SK-N-SH treated with all-trans-retinoic acid at 6 μM for 48 hours (cell line): Measurements from ENCODE around the gene AMTN.

ENCODE experiments used
- ATAC-seq: fragments of 200-7000 bp; cut with Tn5 transposase; 3 replicates; pipeline ENCODE4 v1.9.1; 2020; ENCODE audit warnings: mild to moderate bottlenecking, moderate library complexity
- ARNTL ChIP-seq: fragments of 450-650 bp; formaldehyde crosslinking; IDR thresholded peaks from 2 replicates; pipeline ENCODE4 v1.5.0; 2020; ENCODE audit warnings: low read depth, mild to moderate bottlenecking, moderate library complexity, borderline replicate concordance
- BACH2 ChIP-seq: fragments of 250-450 bp; sonication (Bioruptor Pico); IDR thresholded peaks from 2 replicates; pipeline ENCODE4 v1.9.0; 2021; ENCODE audit warnings: mild to moderate bottlenecking, borderline replicate concordance
- CREB5 ChIP-seq: fragments of 250-450 bp; sonication (Bioruptor Pico); IDR thresholded peaks from 2 replicates; pipeline ENCODE4 v1.5.1; 2020; ENCODE audit warnings: low read depth, mild to moderate bottlenecking, moderate library complexity
- CSDC2 ChIP-seq: fragments of 250-450 bp; sonication (Bioruptor Pico); IDR thresholded peaks from 2 replicates; pipeline ENCODE4 v1.5.0; 2020; ENCODE audit warnings: mild to moderate bottlenecking, moderate library complexity
- CSRNP3 ChIP-seq: fragments of 250-450 bp; sonication (Bioruptor Pico); IDR thresholded peaks from 2 replicates; pipeline ENCODE4 v1.5.1; 2021; ENCODE audit warnings: mild to moderate bottlenecking, moderate library complexity
- ESRRG ChIP-seq: fragments of 250-450 bp; sonication (Bioruptor Pico); IDR thresholded peaks from 2 replicates; pipeline ENCODE4 v1.6.1; 2021; ENCODE audit warnings: mild to moderate bottlenecking
- GLIS3 ChIP-seq: fragments of 250-450 bp; sonication (Bioruptor Pico); IDR thresholded peaks from 2 replicates; pipeline ENCODE4 v1.5.0; 2020; ENCODE audit warnings: mild to moderate bottlenecking, moderate library complexity
- ISL1 ChIP-seq: fragments of 250-450 bp; sonication (Bioruptor Pico); IDR thresholded peaks from 2 replicates; pipeline ENCODE4 v2.1.2; 2022; ENCODE audit warnings: mild to moderate bottlenecking, moderate library complexity
- OSR1 ChIP-seq: fragments of 250-450 bp; sonication (Bioruptor Pico); IDR thresholded peaks from 2 replicates; pipeline ENCODE4 v1.8.0; 2022; ENCODE audit warnings: moderate library complexity, mild to moderate bottlenecking, inconsistent platforms
- PPARA ChIP-seq: fragments of 250-450 bp; sonication (Bioruptor Pico); IDR thresholded peaks from 2 replicates; pipeline ENCODE4 v1.5.0; 2020; ENCODE audit warnings: mild to moderate bottlenecking, borderline replicate concordance
- RARB ChIP-seq: fragments of 250-450 bp; sonication (Bioruptor Pico); IDR thresholded peaks from 2 replicates; pipeline ENCODE4 v1.8.0; 2021; ENCODE audit warnings: mild to moderate bottlenecking, moderate library complexity
- SNAI2 ChIP-seq: fragments of 250-450 bp; sonication (Bioruptor Pico); IDR thresholded peaks from 2 replicates; pipeline ENCODE4 v1.5.0; 2020; ENCODE audit warnings: mild to moderate bottlenecking, moderate library complexity
- TCF4 ChIP-seq: fragments of 250-450 bp; sonication (Bioruptor Pico); IDR thresholded peaks from 2 replicates; pipeline ENCODE4 v1.8.0; 2021; ENCODE audit warnings: mild to moderate bottlenecking, moderate library complexity, borderline replicate concordance
- TOX ChIP-seq: fragments of 250-450 bp; sonication (Bioruptor Pico); IDR thresholded peaks from 2 replicates; pipeline ENCODE4 v1.8.0; 2021; ENCODE audit warnings: mild to moderate bottlenecking, moderate library complexity, borderline replicate concordance
- ZC3H10 ChIP-seq: fragments of 250-450 bp; sonication (Bioruptor Pico); IDR thresholded peaks from 2 replicates; pipeline ENCODE4 v1.5.1; 2021; ENCODE audit warnings: mild to moderate bottlenecking, moderate library complexity
- ZFP3 ChIP-seq: fragments of 250-450 bp; sonication (Bioruptor Pico); IDR thresholded peaks from 2 replicates; pipeline ENCODE4 v1.5.0; 2020; ENCODE audit warnings: mild to moderate bottlenecking, moderate library complexity
- ZFP30 ChIP-seq: fragments of 450-650 bp; formaldehyde crosslinking; IDR thresholded peaks from 2 replicates; pipeline ENCODE4 v1.5.0; 2022; ENCODE audit warnings: mild to moderate bottlenecking, moderate library complexity
- ZNF565 ChIP-seq: fragments of 450-650 bp; formaldehyde crosslinking; conservative IDR thresholded peaks from 2 replicates; pipeline ENCODE4 v1.5.0; 2020; ENCODE audit warnings: low read depth, mild to moderate bottlenecking, moderate library complexity
- ZNF70 ChIP-seq: fragments of 450-650 bp; formaldehyde crosslinking; IDR thresholded peaks from 2 replicates; pipeline ENCODE4 v1.5.0; 2020; ENCODE audit warnings: mild to moderate bottlenecking, moderate library complexity
- ZNF8 ChIP-seq: fragments of 450-650 bp; formaldehyde crosslinking; IDR thresholded peaks from 2 replicates; pipeline ENCODE4 v1.5.0; 2020; ENCODE audit warnings: mild to moderate bottlenecking, moderate library complexity
- TF ChIP-seq, protein P1 (sequence below): fragments of 250-450 bp; sonication (Bioruptor Pico); IDR thresholded peaks from 2 replicates; pipeline ENCODE4 v1.5.0; 2020; ENCODE audit warnings: mild to moderate bottlenecking, moderate library complexity

AMTN gene

GRCh38 chr4:70518716-70519115 lies 347 bp downstream of the AMTN start:
- TF ChIP-seq ESRRG (CRISPR knock-in tag) (no peak), GLIS3 (CRISPR knock-in tag) (no peak), CREB5 (CRISPR knock-in tag) (no peak), ISL1 (no peak), CSRNP3 (CRISPR knock-in tag) (no peak), SNAI2 (CRISPR knock-in tag) (no peak), ZFP3 (CRISPR knock-in tag) (no peak), PPARA (CRISPR knock-in tag) (no peak), OSR1 (CRISPR knock-in tag) (no peak), ZNF8 (CRISPR knock-in tag) (no peak), ZNF70 (CRISPR knock-in tag) (no peak), ZC3H10 (CRISPR knock-in tag) (no peak), ZNF565 (CRISPR knock-in tag) (no peak), ARNTL (CRISPR knock-in tag) (no peak), TOX (CRISPR knock-in tag) (no peak)
- ATAC-seq = no peak

DNA sequence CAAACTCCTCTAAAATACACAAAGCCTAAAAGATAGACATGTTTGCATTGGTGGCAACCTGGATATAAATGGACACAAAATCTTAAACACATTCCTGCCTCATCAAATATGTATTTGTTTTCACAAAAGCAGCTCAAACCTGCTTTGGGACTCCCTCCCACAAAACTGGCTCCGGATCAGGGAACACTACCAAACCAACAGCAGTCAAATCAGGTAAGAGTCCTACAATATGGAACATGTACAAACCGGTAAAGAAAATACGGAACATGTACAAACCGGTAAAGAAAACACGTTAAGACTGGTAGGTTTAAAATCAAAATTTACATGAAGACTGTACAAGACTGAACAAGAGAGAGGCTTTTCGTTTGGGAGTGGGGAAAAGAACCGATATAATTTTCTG lies 4.3 kb downstream of the AMTN start:
- no peak for ATAC-seq
- TF ChIP-seq OSR1 (CRISPR knock-in tag) (no peak), ZFP30 (no peak), RARB (no peak), TCF4 (CRISPR knock-in tag) (no peak), ISL1 (no peak), ZNF70 (CRISPR knock-in tag) (no peak), ZNF8 (CRISPR knock-in tag) (no peak), ZFP3 (CRISPR knock-in tag) (no peak), PPARA (CRISPR knock-in tag) (no peak), CSRNP3 (CRISPR knock-in tag) (no peak), ARNTL (CRISPR knock-in tag) (no peak), SNAI2 (CRISPR knock-in tag) (no peak)

DNA sequence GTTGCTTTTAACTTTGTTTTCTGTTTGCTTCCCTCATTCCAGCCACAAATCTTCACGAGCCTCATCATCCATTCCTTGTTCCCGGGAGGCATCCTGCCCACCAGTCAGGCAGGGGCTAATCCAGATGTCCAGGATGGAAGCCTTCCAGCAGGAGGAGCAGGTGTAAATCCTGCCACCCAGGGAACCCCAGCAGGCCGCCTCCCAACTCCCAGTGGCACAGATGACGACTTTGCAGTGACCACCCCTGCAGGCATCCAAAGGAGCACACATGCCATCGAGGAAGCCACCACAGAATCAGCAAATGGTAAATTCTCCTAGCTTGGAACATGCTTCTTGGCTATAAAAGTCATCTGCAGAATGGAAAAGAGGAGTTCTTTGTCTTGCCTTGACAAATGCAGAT lies 12.6 kb downstream of the AMTN start:
- ATAC-seq = no peak
- no peak for TF ChIP-seq CREB5 (CRISPR knock-in tag)
- TF ChIP-seq ZNF70 (CRISPR knock-in tag) = no peak
- TF ChIP-seq CSDC2 (CRISPR knock-in tag) = no peak
- TF ChIP-seq ZFP3 (CRISPR knock-in tag) = no peak
- TF ChIP-seq BACH2 (CRISPR knock-in tag) = no peak
- TF ChIP-seq, protein P1, sequence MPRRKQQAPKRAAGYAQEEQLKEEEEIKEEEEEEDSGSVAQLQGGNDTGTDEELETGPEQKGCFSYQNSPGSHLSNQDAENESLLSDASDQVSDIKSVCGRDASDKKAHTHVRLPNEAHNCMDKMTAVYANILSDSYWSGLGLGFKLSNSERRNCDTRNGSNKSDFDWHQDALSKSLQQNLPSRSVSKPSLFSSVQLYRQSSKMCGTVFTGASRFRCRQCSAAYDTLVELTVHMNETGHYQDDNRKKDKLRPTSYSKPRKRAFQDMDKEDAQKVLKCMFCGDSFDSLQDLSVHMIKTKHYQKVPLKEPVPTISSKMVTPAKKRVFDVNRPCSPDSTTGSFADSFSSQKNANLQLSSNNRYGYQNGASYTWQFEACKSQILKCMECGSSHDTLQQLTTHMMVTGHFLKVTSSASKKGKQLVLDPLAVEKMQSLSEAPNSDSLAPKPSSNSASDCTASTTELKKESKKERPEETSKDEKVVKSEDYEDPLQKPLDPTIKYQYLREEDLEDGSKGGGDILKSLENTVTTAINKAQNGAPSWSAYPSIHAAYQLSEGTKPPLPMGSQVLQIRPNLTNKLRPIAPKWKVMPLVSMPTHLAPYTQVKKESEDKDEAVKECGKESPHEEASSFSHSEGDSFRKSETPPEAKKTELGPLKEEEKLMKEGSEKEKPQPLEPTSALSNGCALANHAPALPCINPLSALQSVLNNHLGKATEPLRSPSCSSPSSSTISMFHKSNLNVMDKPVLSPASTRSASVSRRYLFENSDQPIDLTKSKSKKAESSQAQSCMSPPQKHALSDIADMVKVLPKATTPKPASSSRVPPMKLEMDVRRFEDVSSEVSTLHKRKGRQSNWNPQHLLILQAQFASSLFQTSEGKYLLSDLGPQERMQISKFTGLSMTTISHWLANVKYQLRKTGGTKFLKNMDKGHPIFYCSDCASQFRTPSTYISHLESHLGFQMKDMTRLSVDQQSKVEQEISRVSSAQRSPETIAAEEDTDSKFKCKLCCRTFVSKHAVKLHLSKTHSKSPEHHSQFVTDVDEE = no peak
- no peak for TF ChIP-seq PPARA (CRISPR knock-in tag)
- no peak for TF ChIP-seq ZNF565 (CRISPR knock-in tag)
- no peak for TF ChIP-seq RARB
- TF ChIP-seq GLIS3 (CRISPR knock-in tag) = no peak
- TF ChIP-seq TOX (CRISPR knock-in tag) = no peak
- TF ChIP-seq CSRNP3 (CRISPR knock-in tag) = no peak
- no peak for TF ChIP-seq ESRRG (CRISPR knock-in tag)
- TF ChIP-seq ARNTL (CRISPR knock-in tag) = no peak
- TF ChIP-seq ZC3H10 (CRISPR knock-in tag) = no peak
- TF ChIP-seq OSR1 (CRISPR knock-in tag) = no peak
- TF ChIP-seq TCF4 (CRISPR knock-in tag) = no peak
